DND-41 (cell line): ENCODE measurements around the gene RUVBL2.

Source experiments
- ATAC-seq: fragments of 200-7000 bp; cut with Tn5 transposase; 3 replicates; pipeline ENCODE4 v1.9.1; 2021; ENCODE audit warnings: low read depth; ENCODE audit not compliant: insufficient read depth
- DNase-seq: peaks from one replicate; pipeline ENCODE4 v3.0.0-alpha.2; 2020
- H2AFZ ChIP-seq: 2 replicates; pipeline ENCODE4 v1.6.0; 2012; ENCODE audit warnings: low read depth, low read length
- H3K27ac ChIP-seq: 2 replicates; pipeline ENCODE4 v1.5.1; 2012; ENCODE audit warnings: low read length, inconsistent platforms
- H3K27me3 ChIP-seq: fragments of 200-600 bp; sonication (generic); 2 replicates; pipeline ENCODE4 v1.6.0; 2012; ENCODE audit warnings: low read length, mild to moderate bottlenecking, inconsistent platforms; ENCODE audit not compliant: insufficient read depth, poor library complexity
- H3K36me3 ChIP-seq: 2 replicates; pipeline ENCODE4 v1.5.1; 2012; ENCODE audit warnings: low read length, inconsistent platforms; ENCODE audit not compliant: insufficient read depth
- H3K4me1 ChIP-seq: 2 replicates; pipeline ENCODE4 v1.5.1; 2012; ENCODE audit warnings: mild to moderate bottlenecking, low read length; ENCODE audit not compliant: insufficient read depth
- H3K4me2 ChIP-seq: 2 replicates; pipeline ENCODE4 v1.6.0; 2012; ENCODE audit warnings: mild to moderate bottlenecking, moderate library complexity, low read length, inconsistent platforms; ENCODE audit not compliant: insufficient read depth
- H3K4me3 ChIP-seq, 2 experiments: fragments of 200-600 bp in 1 of 2; shearing (Covaris generic) in 1 of 2; 2 replicates each; pipeline ENCODE4 v1.5.1; 2012 to 2016; ENCODE audit warnings: inconsistent platforms in 2 of 2, low read length in 2 of 2, mild to moderate bottlenecking in 2 of 2, low read depth in 1 of 2, moderate library complexity in 1 of 2
- H3K79me2 ChIP-seq: 2 replicates; pipeline ENCODE4 v1.6.0; 2012; ENCODE audit warnings: low read length, inconsistent platforms; ENCODE audit not compliant: insufficient read depth
- H3K9ac ChIP-seq: 2 replicates; pipeline ENCODE4 v1.6.0; 2012; ENCODE audit warnings: low read depth, mild to moderate bottlenecking, inconsistent platforms, low read length, moderate library complexity
- H3K9me3 ChIP-seq: 2 replicates; pipeline ENCODE4 v1.5.1; 2012; ENCODE audit warnings: low read length, moderate library complexity, mild to moderate bottlenecking, inconsistent platforms; ENCODE audit not compliant: insufficient read depth, severe bottlenecking
- H4K20me1 ChIP-seq: 2 replicates; pipeline ENCODE4 v1.6.0; 2012; ENCODE audit warnings: low read length; ENCODE audit not compliant: insufficient read depth
- EZH2 ChIP-seq: IDR thresholded peaks from 3 replicates; pipeline ENCODE4 v1.6.1; 2012; ENCODE audit warnings: borderline replicate concordance, low read depth, mild to moderate bottlenecking, moderate library complexity, low read length, inconsistent platforms; ENCODE audit not compliant: severe bottlenecking
- TF ChIP-seq, protein P1 (sequence below): IDR thresholded peaks from 2 replicates; pipeline ENCODE4 v1.5.1; 2012; ENCODE audit warnings: borderline replicate concordance, low read length, moderate library complexity, mild to moderate bottlenecking; ENCODE audit not compliant: poor library complexity, severe bottlenecking; ENCODE audit errors: extremely low read depth

Gene RUVBL2

DNA sequence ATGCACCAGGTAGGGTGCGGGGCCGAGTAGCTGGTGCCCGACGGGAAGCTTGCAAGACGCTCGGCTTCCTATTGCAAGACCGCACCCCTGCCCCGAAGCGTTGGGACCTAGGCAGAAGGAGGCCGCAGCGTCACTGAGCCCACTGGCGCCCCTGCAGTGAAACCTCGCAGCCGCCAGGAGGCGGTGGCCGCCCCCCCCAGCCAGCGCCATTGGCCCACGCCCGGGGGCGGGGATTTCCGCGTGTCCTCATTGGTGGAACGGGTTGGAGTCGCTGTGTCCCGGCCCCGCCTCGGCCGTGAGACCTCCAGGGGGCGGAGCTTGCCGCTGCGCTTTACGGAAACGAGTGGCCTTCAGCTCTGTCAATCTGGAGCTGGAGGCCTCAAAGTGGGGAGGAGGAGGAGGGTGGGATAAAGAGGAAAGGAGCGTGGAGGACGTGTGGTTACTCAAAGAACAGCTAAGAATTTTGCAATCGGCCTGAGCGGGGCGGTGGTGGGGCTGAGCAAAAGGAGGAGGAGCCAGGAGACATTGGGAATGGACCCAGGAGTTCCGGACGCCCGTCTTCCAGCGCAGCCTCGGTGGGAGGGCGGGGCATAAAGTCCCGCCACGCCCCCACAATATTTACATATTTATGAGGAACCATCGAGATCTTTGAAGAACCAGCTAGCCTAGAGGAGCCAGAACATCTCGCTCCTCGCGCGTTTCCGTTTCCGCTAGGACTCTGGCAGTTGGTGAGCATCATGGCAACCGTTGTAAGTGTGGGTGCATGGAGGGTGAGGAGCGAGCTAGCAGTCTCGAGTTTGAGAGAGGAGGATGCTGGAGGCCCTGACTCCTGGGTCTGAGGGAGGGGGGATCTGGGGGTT, at the start of gene RUVBL2, which contains the start of gene GYS1:
Gene RUVBL2, plus strand, starts transcription at position 713 of the 860 bp plus-strand sequence. Its CDS starts 25 bp downstream, at position 738.
Gene GYS1, minus strand, starts transcription at position 135 of the 860 bp plus-strand sequence. CDS start 197 bp downstream, outside the sequence.
- H3K4me2 ChIP-seq: peak within 1 kb of the TSS; percentile 88
- no peak for TF ChIP-seq EZH2
- TF ChIP-seq, protein P1, sequence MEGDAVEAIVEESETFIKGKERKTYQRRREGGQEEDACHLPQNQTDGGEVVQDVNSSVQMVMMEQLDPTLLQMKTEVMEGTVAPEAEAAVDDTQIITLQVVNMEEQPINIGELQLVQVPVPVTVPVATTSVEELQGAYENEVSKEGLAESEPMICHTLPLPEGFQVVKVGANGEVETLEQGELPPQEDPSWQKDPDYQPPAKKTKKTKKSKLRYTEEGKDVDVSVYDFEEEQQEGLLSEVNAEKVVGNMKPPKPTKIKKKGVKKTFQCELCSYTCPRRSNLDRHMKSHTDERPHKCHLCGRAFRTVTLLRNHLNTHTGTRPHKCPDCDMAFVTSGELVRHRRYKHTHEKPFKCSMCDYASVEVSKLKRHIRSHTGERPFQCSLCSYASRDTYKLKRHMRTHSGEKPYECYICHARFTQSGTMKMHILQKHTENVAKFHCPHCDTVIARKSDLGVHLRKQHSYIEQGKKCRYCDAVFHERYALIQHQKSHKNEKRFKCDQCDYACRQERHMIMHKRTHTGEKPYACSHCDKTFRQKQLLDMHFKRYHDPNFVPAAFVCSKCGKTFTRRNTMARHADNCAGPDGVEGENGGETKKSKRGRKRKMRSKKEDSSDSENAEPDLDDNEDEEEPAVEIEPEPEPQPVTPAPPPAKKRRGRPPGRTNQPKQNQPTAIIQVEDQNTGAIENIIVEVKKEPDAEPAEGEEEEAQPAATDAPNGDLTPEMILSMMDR: peak; percentile 96
- peak; percentile 88 for ATAC-seq
- H3K27ac ChIP-seq: peak within 1 kb of the TSS; percentile 99
- H2AFZ ChIP-seq: peak within 1 kb of the TSS; percentile 93
- H3K36me3 ChIP-seq: peaks cover 26% of the 10 kb centered on the region
- DNase-seq: peak; percentile 99
- no peaks in the 10 kb centered on the region for H3K27me3 ChIP-seq
- H3K9me3 ChIP-seq: no peaks in the 10 kb centered on the region
- H3K9ac ChIP-seq: peak within 1 kb of the TSS; percentile 93
- H3K4me1 ChIP-seq: peaks cover 45% of the 10 kb centered on the region
- H3K4me3 ChIP-seq: peak within 1 kb of the TSS; percentile 95 to 98
- H3K79me2 ChIP-seq: peaks cover 75% of the 10 kb centered on the region
- H4K20me1 ChIP-seq: peaks cover 25% of the 10 kb centered on the region

DNA sequence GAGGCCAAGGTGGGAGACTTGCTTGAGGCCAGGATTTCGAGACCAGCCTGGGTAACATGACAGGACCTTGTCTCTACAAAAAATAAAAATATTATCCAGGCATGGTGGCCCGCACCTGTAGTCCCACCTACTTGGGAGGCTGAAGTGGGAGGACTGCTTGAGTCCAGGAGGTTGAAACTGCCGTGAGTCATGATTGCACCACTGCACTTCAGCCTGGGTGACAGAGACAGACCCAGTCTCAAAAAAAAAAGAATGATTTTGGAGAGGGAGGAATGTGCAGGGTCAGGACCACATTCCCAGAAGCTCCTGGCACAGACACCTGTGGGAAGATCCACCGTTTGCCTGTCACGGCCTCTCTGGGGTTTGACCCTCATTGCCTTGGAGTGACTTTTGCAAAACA, 48.3 kb upstream of the RUVBL2 start:
- ATAC-seq (no peak), DNase-seq (no peak)
- H2AFZ ChIP-seq: no peak overlapping the region
- no peak overlapping the region for H3K9ac ChIP-seq
- no peak overlapping the region for H3K27ac ChIP-seq
- no peaks in the 10 kb centered on the region for H3K27me3 ChIP-seq
- H3K79me2 ChIP-seq: no peaks in the 10 kb centered on the region
- peaks cover 12% of the 10 kb centered on the region for H3K9me3 ChIP-seq
- no peaks in the 10 kb centered on the region for H3K36me3 ChIP-seq
- no peak overlapping the region for H3K4me3 ChIP-seq
- H3K4me1 ChIP-seq: no peaks in the 10 kb centered on the region
- no peak overlapping the region for H3K4me2 ChIP-seq
- H4K20me1 ChIP-seq: no peaks in the 10 kb centered on the region
- TF ChIP-seq EZH2: no peak
- TF ChIP-seq, protein P1: no peak

DNA sequence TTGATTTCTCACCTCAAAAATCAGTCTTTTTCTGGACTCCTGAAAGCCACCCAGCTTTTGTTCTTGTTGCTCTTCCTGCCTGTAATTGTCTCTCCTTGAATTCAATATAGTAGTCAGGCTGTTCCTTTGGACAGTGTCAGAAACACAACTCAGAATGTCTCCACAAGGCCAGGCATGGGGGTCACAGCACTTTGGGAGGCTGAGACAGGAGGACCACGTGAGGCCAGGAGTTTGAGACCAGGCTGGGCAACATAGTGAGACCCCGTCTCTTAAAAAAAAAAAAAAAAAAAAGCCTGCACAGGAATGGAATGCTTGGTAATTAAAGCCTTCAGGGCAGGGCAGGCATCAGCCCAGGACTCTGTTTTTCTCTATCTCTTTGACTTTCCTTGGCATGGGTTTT, 47.9 kb upstream of the RUVBL2 start:
- H3K79me2 ChIP-seq: no peaks in the 10 kb centered on the region
- no peak overlapping the region for H3K27ac ChIP-seq
- H4K20me1 ChIP-seq: no peaks in the 10 kb centered on the region
- H3K9ac ChIP-seq: no peak overlapping the region
- H3K36me3 ChIP-seq: no peaks in the 10 kb centered on the region
- peaks cover 12% of the 10 kb centered on the region for H3K9me3 ChIP-seq
- H3K4me3 ChIP-seq: no peak overlapping the region
- H3K4me2 ChIP-seq: no peak overlapping the region
- no peak for DNase-seq
- no peak for TF ChIP-seq EZH2
- TF ChIP-seq, protein P1: no peak
- H3K27me3 ChIP-seq: no peaks in the 10 kb centered on the region
- H3K4me1 ChIP-seq: no peaks in the 10 kb centered on the region
- no peak overlapping the region for H2AFZ ChIP-seq
- no peak for ATAC-seq
